GM19240 (cell line): ENCODE measurements around the gene SMPDL3B.

Experiments used
- DNase-seq: peaks from one replicate; pipeline ENCODE4 v3.0.0; 2011; ENCODE audit warnings: low spot score; ENCODE audit not compliant: insufficient read length

The SMPDL3B gene

GRCh38 chr1:27934818-27935549 lies at the start of gene SMPDL3B:
TSS of gene SMPDL3B (plus strand) at chr1:27935000. CDS start at chr1:27935184, 184 bp downstream.
- no peak for DNase-seq

- no peak for DNase-seq
These were observed 49.7 kb upstream of the SMPDL3B start for GRCh38 chr1:27885114-27885528.

- no peak for DNase-seq
These were observed 49.0 kb upstream of the SMPDL3B start for GRCh38 chr1:27885621-27886352.

GRCh38 chr1:27886353-27886679 lies 48.5 kb upstream of the SMPDL3B start:
- DNase-seq = no peak

- DNase-seq = no peak
These were observed 48.1 kb upstream of the SMPDL3B start for GRCh38 chr1:27886744-27887143.

- no peak for DNase-seq
These were observed 47.4 kb upstream of the SMPDL3B start for GRCh38 chr1:27887215-27888021.

- no peak for DNase-seq
These were observed 45.3 kb upstream of the SMPDL3B start for GRCh38 chr1:27889506-27889905.

GRCh38 chr1:27891196-27891889 lies 43.5 kb upstream of the SMPDL3B start:
- no peak for DNase-seq

- DNase-seq = no peak
These were observed 40.3 kb upstream of the SMPDL3B start for GRCh38 chr1:27894521-27894920.

GRCh38 chr1:27906759-27907158 lies 28.0 kb upstream of the SMPDL3B start:
- DNase-seq = no peak

GRCh38 chr1:27912429-27912828 lies 22.4 kb upstream of the SMPDL3B start:
- no peak for DNase-seq

- DNase-seq = no peak
These were observed 19.7 kb upstream of the SMPDL3B start for GRCh38 chr1:27915082-27915575.

GRCh38 chr1:27922272-27922671 lies 12.5 kb upstream of the SMPDL3B start:
- DNase-seq = no peak

- DNase-seq = no peak
These were observed 6.4 kb upstream of the SMPDL3B start for GRCh38 chr1:27928216-27928954.

GRCh38 chr1:27931184-27931583 lies 3.6 kb upstream of the SMPDL3B start:
- DNase-seq = no peak

- DNase-seq = no peak
These were observed 3.0 kb upstream of the SMPDL3B start for GRCh38 chr1:27931759-27932158.

- no peak for DNase-seq
These were observed 921 bp downstream of the SMPDL3B start for GRCh38 chr1:27935721-27936120.

GRCh38 chr1:27936370-27936769 lies 1.6 kb downstream of the SMPDL3B start:
- no peak for DNase-seq

GRCh38 chr1:27937524-27937836 lies 2.7 kb downstream of the SMPDL3B start:
- no peak for DNase-seq

GRCh38 chr1:27938488-27938887 lies 3.7 kb downstream of the SMPDL3B start:
- DNase-seq = no peak

- DNase-seq = peak; percentile 45
These were observed 5.5 kb downstream of the SMPDL3B start for GRCh38 chr1:27940297-27940696.
